GM12892 (cell line): Measurements from ENCODE around the gene DLG1.
"Not testable (repeated sequence)": the region's sequence is repeated elsewhere in the genome, so short reads cannot be mapped to it uniquely, and the experiment has no call there.

Experiments used
- DNase-seq: peaks from one replicate; pipeline ENCODE4 v3.0.0; 2011; ENCODE audit not compliant: insufficient read length
- FAIRE-seq: peaks from 2 replicates; lab custom pipeline; 2011; peaks lifted over from hg19 to GRCh38; lab: Jason Lieb, UNC
- POLR2A ChIP-seq: IDR thresholded peaks from 2 replicates; pipeline ENCODE4 v1.6.1; 2011; ENCODE audit warnings: low read depth, low read length, control low read depth
- POLR2AphosphoS5 ChIP-seq: IDR thresholded peaks from 2 replicates; pipeline ENCODE4 v1.6.1; 2011; ENCODE audit warnings: low read depth, low read length, control low read depth
- TAF1 ChIP-seq: IDR thresholded peaks from 2 replicates; pipeline ENCODE4 v1.6.1; 2011; ENCODE audit warnings: low read depth, mild to moderate bottlenecking, control low read depth, low read length, borderline replicate concordance

DLG1 gene

GRCh38 chr3:197297002-197297401 is 1.4 kb downstream of the DLG1 start:
- FAIRE-seq (peak; percentile 5), DNase-seq (no peak)
- no peak for TF ChIP-seq TAF1
- TF ChIP-seq POLR2A = no peak
- TF ChIP-seq POLR2AphosphoS5 = no peak

DNA sequence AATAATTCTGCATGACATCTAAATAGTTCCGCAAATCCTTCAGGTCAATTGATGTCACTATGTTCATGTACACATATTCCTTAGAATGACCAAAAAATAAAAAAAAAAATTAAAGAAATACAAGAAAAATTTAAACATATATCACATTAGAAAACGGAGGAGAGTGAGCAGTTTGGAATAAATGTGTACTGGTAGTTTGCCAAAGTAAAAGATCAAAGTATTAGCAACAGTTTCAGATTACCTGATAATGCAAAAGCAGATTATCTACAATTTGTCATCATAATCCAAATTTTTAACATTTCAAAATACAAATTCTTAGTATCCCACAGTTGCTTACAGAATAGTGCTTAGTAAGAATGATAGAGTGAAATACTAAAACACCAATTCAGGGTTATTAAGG is 1.9 kb downstream of the DLG1 start:
- TF ChIP-seq POLR2A (no peak), POLR2AphosphoS5 (no peak), TAF1 (no peak)
- no peak for DNase-seq
- FAIRE-seq = no peak

- TF ChIP-seq TAF1 (no peak), POLR2AphosphoS5 (no peak), POLR2A (no peak)
- FAIRE-seq (no peak), DNase-seq (no peak)
These were observed 2.5 kb downstream of the DLG1 start for GRCh38 chr3:197295871-197296270.

- DNase-seq (no peak), FAIRE-seq (peak; percentile 36)
- TF ChIP-seq POLR2A = no peak
These were observed 4.7 kb downstream of the DLG1 start for GRCh38 chr3:197293605-197294237.

DNA sequence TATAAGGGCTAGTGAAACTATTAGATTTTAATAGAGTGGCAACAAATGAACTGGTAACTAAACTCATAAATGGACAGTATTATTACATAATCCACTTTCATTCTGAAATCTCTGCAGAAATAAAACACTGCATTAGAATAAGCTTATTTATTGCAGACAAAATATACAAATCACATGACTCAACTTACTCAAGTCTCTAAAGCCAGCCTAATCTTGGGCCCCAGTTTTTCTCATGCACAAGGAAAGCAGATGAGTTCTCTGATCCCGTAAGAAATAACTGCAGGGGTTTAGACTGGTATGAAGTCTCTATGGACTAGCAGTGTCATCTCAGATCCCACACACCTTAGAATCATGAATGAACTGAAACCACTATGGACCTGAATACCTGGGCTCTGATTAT is 5.8 kb downstream of the DLG1 start:
- TF ChIP-seq TAF1 (no peak), POLR2A (no peak), POLR2AphosphoS5 (no peak)

GRCh38 chr3:197292083-197292646 is 6.2 kb downstream of the DLG1 start:
- FAIRE-seq (no peak), DNase-seq (no peak)
- no peak for TF ChIP-seq POLR2AphosphoS5
- TF ChIP-seq POLR2A = no peak
- no peak for TF ChIP-seq TAF1

More for the DNA sequence above, 5.8 kb downstream of the DLG1 start:
- DNase-seq (no peak), FAIRE-seq (no peak)

DNA sequence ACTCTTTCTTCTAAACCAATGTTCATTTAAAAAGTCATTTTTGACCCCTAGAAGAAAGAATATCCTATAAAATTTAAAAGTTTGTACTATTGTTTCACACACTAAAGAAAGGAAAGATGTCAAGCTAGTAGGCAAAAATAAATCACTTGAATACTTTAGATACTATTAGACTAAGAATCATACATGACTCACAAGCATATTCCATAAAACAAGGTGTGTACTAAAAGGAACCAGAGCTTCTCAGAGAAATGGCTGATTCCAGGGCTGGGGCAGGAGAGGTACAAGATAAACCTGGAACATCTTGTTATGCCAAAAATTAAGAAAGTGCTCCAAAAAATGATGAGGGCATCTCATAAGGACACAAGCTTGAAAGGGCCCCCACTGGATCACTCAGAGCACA is 8.7 kb downstream of the DLG1 start:
- TF ChIP-seq POLR2AphosphoS5 (no peak), TAF1 (no peak), POLR2A (no peak)
- DNase-seq (no peak), FAIRE-seq (no peak)

- FAIRE-seq = no peak
- no peak for TF ChIP-seq TAF1
- TF ChIP-seq POLR2A = no peak
- no peak for TF ChIP-seq POLR2AphosphoS5
- no peak for DNase-seq
These were observed 11.7 kb downstream of the DLG1 start for GRCh38 chr3:197286678-197287077.

DNA sequence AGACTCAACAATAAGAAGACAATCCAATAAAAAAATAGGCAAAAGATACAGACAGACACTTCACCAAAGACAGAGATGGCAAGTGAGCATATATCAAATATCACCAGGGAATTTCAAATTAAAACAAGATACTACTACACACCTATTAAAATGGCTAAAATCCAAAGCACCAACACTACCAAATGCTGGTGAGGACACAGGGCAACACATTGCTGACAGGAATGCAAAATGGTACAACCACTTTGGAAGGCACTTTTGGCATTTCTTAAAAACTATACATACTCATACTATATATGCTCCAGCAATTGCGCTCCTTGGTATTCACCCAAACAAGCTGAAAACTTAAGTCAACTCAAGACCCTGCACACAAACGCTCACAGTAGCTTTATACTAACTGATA is 12.9 kb downstream of the DLG1 start:
- no peak for DNase-seq
- no peak for TF ChIP-seq POLR2A
- no peak for TF ChIP-seq POLR2AphosphoS5
- TF ChIP-seq TAF1 = no peak
- FAIRE-seq = no peak

DNA sequence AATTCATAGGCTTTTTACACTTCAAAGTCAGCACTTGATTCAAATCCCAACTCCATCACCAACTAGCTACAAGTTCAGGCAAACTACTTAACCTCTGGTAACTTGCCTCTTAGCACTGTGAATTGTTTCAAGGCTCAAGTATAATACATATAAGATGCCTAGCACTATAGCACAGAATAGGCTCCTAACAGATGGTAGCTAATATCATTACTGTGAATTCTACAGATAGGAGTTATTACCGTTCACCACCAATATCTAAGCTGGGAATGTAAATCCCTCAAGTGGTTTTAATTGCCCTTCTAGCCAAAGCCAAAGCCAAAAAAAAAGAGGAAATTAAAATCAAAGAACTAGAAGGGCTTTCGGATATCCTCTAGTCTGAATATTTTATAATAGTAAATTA is 15.4 kb downstream of the DLG1 start:
- DNase-seq = no peak
- TF ChIP-seq POLR2AphosphoS5 (no peak), TAF1 (no peak), POLR2A (no peak)
- FAIRE-seq = peak; percentile 21

DNA sequence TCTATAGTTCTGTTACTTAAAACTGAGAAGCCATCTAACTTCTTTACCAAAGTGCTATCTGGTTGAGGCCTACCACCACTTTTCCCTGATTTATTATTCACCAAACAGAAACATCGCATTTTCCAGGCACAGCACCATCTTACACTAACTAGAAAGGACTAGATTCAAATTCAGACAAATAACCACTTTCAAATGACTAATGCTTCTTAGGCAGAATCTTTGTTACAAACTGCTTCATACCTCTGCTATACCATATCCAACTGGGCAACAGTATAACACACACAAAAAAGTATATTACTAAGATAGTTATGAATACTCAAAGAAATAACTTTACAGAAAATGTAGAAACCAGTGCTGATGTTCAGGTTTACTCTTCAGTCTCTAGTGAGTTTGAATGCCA is 16.6 kb downstream of the DLG1 start:
- DNase-seq = no peak
- TF ChIP-seq POLR2AphosphoS5 (no peak), TAF1 (no peak), POLR2A (no peak)
- no peak for FAIRE-seq

GRCh38 chr3:197280156-197280555 is 18.3 kb downstream of the DLG1 start:
- FAIRE-seq = no peak
- no peak for DNase-seq
- no peak for TF ChIP-seq POLR2A
- TF ChIP-seq POLR2AphosphoS5 = no peak

DNA sequence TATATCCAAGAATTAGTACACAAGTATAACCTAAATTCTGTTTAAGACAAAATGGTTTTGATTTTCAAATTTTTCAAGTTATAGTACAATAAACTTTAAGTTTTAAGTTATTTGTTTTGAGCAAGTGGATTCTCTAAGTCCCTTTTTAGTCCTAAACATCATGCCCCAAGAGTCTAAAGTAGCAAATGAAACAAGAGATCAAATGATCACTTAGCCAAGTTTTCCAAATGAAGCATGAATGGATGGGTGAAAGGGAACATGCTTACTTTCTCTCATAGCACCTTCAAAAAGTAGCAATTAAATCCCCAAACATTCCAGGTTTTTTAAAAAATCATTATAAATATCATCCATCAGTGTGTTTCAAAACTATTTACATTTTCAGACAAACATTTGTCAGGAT is 19.5 kb downstream of the DLG1 start:
- no peak for DNase-seq

DNA sequence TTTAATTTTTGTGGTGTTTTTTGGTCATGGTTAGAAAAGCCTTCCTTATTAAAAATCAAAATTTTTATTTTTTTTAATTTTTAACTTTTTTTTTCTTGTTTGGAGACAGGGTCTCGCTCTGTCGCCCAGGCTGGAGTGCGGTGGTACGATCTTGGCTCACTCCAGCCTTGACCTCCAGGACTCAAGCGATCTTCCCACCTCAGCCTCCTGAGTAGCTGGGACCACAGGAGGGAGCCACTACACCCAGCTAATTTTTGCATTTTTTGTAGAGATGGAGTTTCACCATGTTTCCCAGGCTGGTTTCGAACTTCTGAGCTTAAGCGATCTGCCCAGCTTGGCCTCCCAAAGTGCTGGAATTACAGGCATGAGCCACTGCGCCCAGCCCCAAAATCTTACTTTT is 21.6 kb downstream of the DLG1 start:
- FAIRE-seq = not testable (repeated sequence)

More for the DNA sequence above, 19.5 kb downstream of the DLG1 start:
- no peak for FAIRE-seq
- TF ChIP-seq TAF1 (no peak), POLR2A (no peak), POLR2AphosphoS5 (no peak)

More for the DNA sequence above, 21.6 kb downstream of the DLG1 start:
- not testable (repeated sequence) for DNase-seq
